Measurements from ENCODE around the gene PTPRN2. TPM values are rescaled to one million over a fixed set of nuclear protein-coding genes. Genes with fewer than 3 reads are reported as not detected.

The PTPRN2 gene
- total and polyA plus RNA-seq, 2 experiments from 2014 or later = 0.28 TPM; not detected in 1

GRCh38 chr7:157796846-157797245 is 790.8 kb downstream of the PTPRN2 start:
- H3K4me1 ChIP-seq (ENCODE audit: low read depth) = no peaks in the 10 kb centered on the region
- no peaks in the 10 kb centered on the region for H3K27me3 ChIP-seq

GRCh38 chr7:157795643-157796042 is 792.0 kb downstream of the PTPRN2 start:
- Histone ChIP-seq H3K4me3 (no peak overlapping the region), H3K9me3 (ENCODE audit: low read depth) (no peaks in the 10 kb centered on the region), H3K4me1 (ENCODE audit: low read depth) (no peaks in the 10 kb centered on the region), H3K27ac (no peak overlapping the region), H3K27me3 (no peaks in the 10 kb centered on the region), H3K36me3 (no peaks in the 10 kb centered on the region)
- DNase-seq (ENCODE audit: low read depth in 1 of 2, low spot score in 1 of 2) = no peak
- TF ChIP-seq CTCF (IDR thresholded peaks at IDR 0.05; ENCODE audit: low read depth, low read length) = no peak

More at GRCh38 chr7:157796846-157797245, 790.8 kb downstream of the PTPRN2 start:
- Histone ChIP-seq H3K9me3 (ENCODE audit: low read depth) (no peaks in the 10 kb centered on the region), H3K4me3 (no peak overlapping the region), H3K27ac (no peak overlapping the region), H3K36me3 (no peaks in the 10 kb centered on the region)
- DNase-seq (ENCODE audit: low read depth in 1 of 2, low spot score in 1 of 2) = no peak
- TF ChIP-seq CTCF (IDR thresholded peaks at IDR 0.05; ENCODE audit: low read depth, low read length) = no peak

GRCh38 chr7:157795199-157795598 is 792.4 kb downstream of the PTPRN2 start:
- TF ChIP-seq CTCF (IDR thresholded peaks at IDR 0.05; ENCODE audit: low read depth, low read length) = no peak
- no peak for DNase-seq (ENCODE audit: low read depth in 1 of 2, low spot score in 1 of 2)
- H3K9me3 ChIP-seq (ENCODE audit: low read depth) = no peaks in the 10 kb centered on the region
- no peaks in the 10 kb centered on the region for H3K27me3 ChIP-seq
- H3K4me3 ChIP-seq = no peak overlapping the region
- H3K4me1 ChIP-seq (ENCODE audit: low read depth) = no peaks in the 10 kb centered on the region
- H3K36me3 ChIP-seq = no peaks in the 10 kb centered on the region
- no peak overlapping the region for H3K27ac ChIP-seq

- H3K4me3 ChIP-seq = no peak overlapping the region
- H3K27ac ChIP-seq = no peak overlapping the region
- no peaks in the 10 kb centered on the region for H3K4me1 ChIP-seq (ENCODE audit: low read depth)
These were observed 792.9 kb downstream of the PTPRN2 start for GRCh38 chr7:157794746-157795065.

GRCh38 chr7:157793973-157794745 is 793.5 kb downstream of the PTPRN2 start:
- no peaks in the 10 kb centered on the region for H3K36me3 ChIP-seq
- H3K4me1 ChIP-seq (ENCODE audit: low read depth) = no peaks in the 10 kb centered on the region
- no peaks in the 10 kb centered on the region for H3K9me3 ChIP-seq (ENCODE audit: low read depth)
- no peak overlapping the region for H3K27ac ChIP-seq
- no peak for DNase-seq (ENCODE audit: low read depth in 1 of 2, low spot score in 1 of 2)
- no peak overlapping the region for H3K4me3 ChIP-seq
- H3K27me3 ChIP-seq = no peaks in the 10 kb centered on the region
- no peak for TF ChIP-seq CTCF (IDR thresholded peaks at IDR 0.05; ENCODE audit: low read depth, low read length)

More at GRCh38 chr7:157794746-157795065, 792.9 kb downstream of the PTPRN2 start:
- no peak for DNase-seq (ENCODE audit: low read depth in 1 of 2, low spot score in 1 of 2)
- TF ChIP-seq CTCF (IDR thresholded peaks at IDR 0.05; ENCODE audit: low read depth, low read length) = no peak
- no peaks in the 10 kb centered on the region for H3K36me3 ChIP-seq
- H3K9me3 ChIP-seq (ENCODE audit: low read depth) = no peaks in the 10 kb centered on the region
- H3K27me3 ChIP-seq = no peaks in the 10 kb centered on the region

Data from cardiac muscle cell (in vitro differentiated cells and primary cell).